ENCODE data around the gene PPFIA4.

GRCh38 chr1:203045821-203046594 is 19.7 kb downstream of the PPFIA4 start:
- TF ChIP-seq CTCF (conservative IDR thresholded peaks at IDR 0.05), result no peak
- TF ChIP-seq ZFX (IDR thresholded peaks at IDR 0.05), result no peak

All from C4-2B (cell line).